Ishikawa (cell line): ENCODE data around the gene MICAL3.

Experiments used
- CEBPB ChIP-seq: IDR thresholded peaks from 2 replicates; pipeline ENCODE4 v1.6.1; 2012
- CREB1 ChIP-seq: IDR thresholded peaks from 2 replicates; pipeline ENCODE4 v1.6.1; 2012; ENCODE audit warnings: low read depth
- EGR1 ChIP-seq: IDR thresholded peaks from 2 replicates; pipeline ENCODE4 v1.6.1; 2012
- EP300 ChIP-seq: IDR thresholded peaks from 2 replicates; pipeline ENCODE4 v1.6.1; 2012; ENCODE audit warnings: borderline replicate concordance
- FOXM1 ChIP-seq: IDR thresholded peaks from 2 replicates; pipeline ENCODE4 v1.6.1; 2012; ENCODE audit warnings: low read depth, borderline replicate concordance
- MAX ChIP-seq: IDR thresholded peaks from 2 replicates; pipeline ENCODE4 v1.6.1; 2012
- NFIC ChIP-seq: IDR thresholded peaks from 2 replicates; pipeline ENCODE4 v1.6.1; 2012
- RAD21 ChIP-seq: IDR thresholded peaks from 2 replicates; pipeline ENCODE4 v1.6.1; 2012; ENCODE audit warnings: low read depth
- REST ChIP-seq: IDR thresholded peaks from 2 replicates; pipeline ENCODE4 v1.6.1; 2012; ENCODE audit warnings: low read depth, mild to moderate bottlenecking
- TAF1 ChIP-seq: IDR thresholded peaks from 2 replicates; pipeline ENCODE4 v1.6.1; 2012; ENCODE audit warnings: low read depth, mild to moderate bottlenecking
- TCF12 ChIP-seq: IDR thresholded peaks from 2 replicates; pipeline ENCODE4 v1.6.1; 2012; ENCODE audit warnings: low read depth
- TEAD4 ChIP-seq: IDR thresholded peaks from 2 replicates; pipeline ENCODE4 v1.6.1; 2012
- USF1 ChIP-seq: IDR thresholded peaks from 2 replicates; pipeline ENCODE4 v1.6.1; 2012
- YY1 ChIP-seq: IDR thresholded peaks from 2 replicates; pipeline ENCODE4 v1.6.1; 2012; ENCODE audit warnings: low read depth
- ZBTB7A ChIP-seq: IDR thresholded peaks from 2 replicates; pipeline ENCODE4 v1.6.1; 2012; ENCODE audit warnings: low read depth

The MICAL3 gene

GRCh38 chr22:17871726-17872458, 152.5 kb downstream of the MICAL3 start:
- TF ChIP-seq RAD21 (no peak), TCF12 (no peak), YY1 (no peak), MAX (no peak), ZBTB7A (no peak), CREB1 (no peak), CEBPB (no peak), EGR1 (no peak), NFIC (no peak), TEAD4 (no peak), TAF1 (no peak), FOXM1 (no peak), EP300 (no peak), USF1 (no peak), REST (no peak)

- TF ChIP-seq MAX = no peak
- TF ChIP-seq EGR1 = no peak
- TF ChIP-seq CREB1 = no peak
- TF ChIP-seq REST = no peak
- TF ChIP-seq ZBTB7A = no peak
- TF ChIP-seq NFIC = no peak
- no peak for TF ChIP-seq EP300
- no peak for TF ChIP-seq CEBPB
- no peak for TF ChIP-seq YY1
- TF ChIP-seq TAF1 = no peak
- TF ChIP-seq TCF12 = no peak
- TF ChIP-seq TEAD4 = no peak
- no peak for TF ChIP-seq USF1
- no peak for TF ChIP-seq RAD21
- no peak for TF ChIP-seq FOXM1
Measured at GRCh38 chr22:17870407-17870806, 154.0 kb downstream of the MICAL3 start.

- TF ChIP-seq CEBPB = no peak
- no peak for TF ChIP-seq USF1
- no peak for TF ChIP-seq YY1
- no peak for TF ChIP-seq TAF1
- TF ChIP-seq EP300 = no peak
- no peak for TF ChIP-seq MAX
- no peak for TF ChIP-seq REST
- TF ChIP-seq EGR1 = no peak
- TF ChIP-seq CREB1 = no peak
- TF ChIP-seq NFIC = no peak
- TF ChIP-seq RAD21 = no peak
- TF ChIP-seq FOXM1 = no peak
- no peak for TF ChIP-seq TEAD4
- TF ChIP-seq TCF12 = no peak
- no peak for TF ChIP-seq ZBTB7A
Measured at GRCh38 chr22:17869285-17870096, 154.9 kb downstream of the MICAL3 start.
